ENCODE data around the gene SIGLEC12.
"Not testable (repeated sequence)": the region's sequence is repeated elsewhere in the genome, so short reads cannot be mapped to it uniquely, and the experiment has no call there.

The SIGLEC12 gene

GRCh38 chr19:51467864-51468544, 33.6 kb downstream of the SIGLEC12 start:
- Histone ChIP-seq H3K4me1 (ENCODE audit: low read length) (no peaks in the 10 kb centered on the region), H4K20me1 (ENCODE audit: insufficient read depth, low read length) (no peaks in the 10 kb centered on the region), H3K9me2 (replicated peaks; ENCODE audit: insufficient read depth, low read length) (no peaks in the 10 kb centered on the region), H3K4me2 (ENCODE audit: low read depth, low read length) (no peak overlapping the region), H3K9me3 (replicated peaks; ENCODE audit: insufficient read depth, low read length) (no peaks in the 10 kb centered on the region), H3K27me3 (replicated peaks; ENCODE audit: insufficient read depth, low read length) (0 out of 2 replicates have a peak, but pooled peaks cover 3% of the 10 kb centered on the region), H2AFZ (ENCODE audit: low read length) (no peak overlapping the region), H3K79me2 (ENCODE audit: low read length) (no peaks in the 10 kb centered on the region), H3F3A (ENCODE audit: insufficient read depth, low read length) (no peaks in the 10 kb centered on the region), H3K9ac (ENCODE audit: low read length) (no peak overlapping the region), H3K36me3 (replicated peaks; ENCODE audit: insufficient read depth, low read length) (no peaks in the 10 kb centered on the region), H3K27ac (ENCODE audit: low read length) (no peak overlapping the region), H3K4me3 (ENCODE audit: low read length) (no peak overlapping the region)
- TF ChIP-seq CTCF (IDR thresholded peaks at IDR 0.05; ENCODE audit: low read length) (no peak), EZH2 (optimal IDR thresholded peaks at IDR 0.05; ENCODE audit: low read depth, low read length) (no peak), EZH2phosphoT487 (IDR thresholded peaks at IDR 0.05; ENCODE audit: low read length) (no peak)
- DNase-seq: no peak

GRCh38 chr19:51466723-51467122, 34.9 kb downstream of the SIGLEC12 start:
- TF ChIP-seq EZH2phosphoT487 (IDR thresholded peaks at IDR 0.05; ENCODE audit: low read length) (no peak), CTCF (IDR thresholded peaks at IDR 0.05; ENCODE audit: low read length) (no peak), EZH2 (optimal IDR thresholded peaks at IDR 0.05; ENCODE audit: low read depth, low read length) (no peak)
- H3K79me2 ChIP-seq (ENCODE audit: low read length): no peaks in the 10 kb centered on the region
- no peak overlapping the region for H3K9ac ChIP-seq (ENCODE audit: low read length)
- no peak overlapping the region for H2AFZ ChIP-seq (ENCODE audit: low read length)
- no peaks in the 10 kb centered on the region for H3K9me3 ChIP-seq (replicated peaks; ENCODE audit: insufficient read depth, low read length)
- H4K20me1 ChIP-seq (ENCODE audit: insufficient read depth, low read length): no peaks in the 10 kb centered on the region
- H3K4me3 ChIP-seq (ENCODE audit: low read length): no peak overlapping the region
- H3K9me2 ChIP-seq (replicated peaks; ENCODE audit: insufficient read depth, low read length): no peaks in the 10 kb centered on the region
- DNase-seq: no peak
- H3K27me3 ChIP-seq (replicated peaks; ENCODE audit: insufficient read depth, low read length): 0 out of 2 replicates have a peak, but pooled peaks cover 3% of the 10 kb centered on the region
- H3K36me3 ChIP-seq (replicated peaks; ENCODE audit: insufficient read depth, low read length): no peaks in the 10 kb centered on the region
- H3F3A ChIP-seq (ENCODE audit: insufficient read depth, low read length): no peaks in the 10 kb centered on the region
- no peaks in the 10 kb centered on the region for H3K4me1 ChIP-seq (ENCODE audit: low read length)
- H3K27ac ChIP-seq (ENCODE audit: low read length): no peak overlapping the region
- no peak overlapping the region for H3K4me2 ChIP-seq (ENCODE audit: low read depth, low read length)

- not testable (repeated sequence) for H3K9me2 ChIP-seq (replicated peaks; ENCODE audit: insufficient read depth, low read length); H3K4me2 ChIP-seq (ENCODE audit: low read depth, low read length); H3F3A ChIP-seq (ENCODE audit: insufficient read depth, low read length); H3K9ac ChIP-seq (ENCODE audit: low read length); H2AFZ ChIP-seq (ENCODE audit: low read length); H4K20me1 ChIP-seq (ENCODE audit: insufficient read depth, low read length); H3K27me3 ChIP-seq (replicated peaks; ENCODE audit: insufficient read depth, low read length); DNase-seq; H3K9me3 ChIP-seq (replicated peaks; ENCODE audit: insufficient read depth, low read length); H3K36me3 ChIP-seq (replicated peaks; ENCODE audit: insufficient read depth, low read length); H3K4me3 ChIP-seq (ENCODE audit: low read length); H3K79me2 ChIP-seq (ENCODE audit: low read length); H3K4me1 ChIP-seq (ENCODE audit: low read length); H3K27ac ChIP-seq (ENCODE audit: low read length)
These were observed 37.5 kb downstream of the SIGLEC12 start for GRCh38 chr19:51463976-51464581.

- TF ChIP-seq CTCF (IDR thresholded peaks at IDR 0.05; ENCODE audit: low read length): no peak
- no peak for TF ChIP-seq EZH2 (optimal IDR thresholded peaks at IDR 0.05; ENCODE audit: low read depth, low read length)
- TF ChIP-seq EZH2phosphoT487 (IDR thresholded peaks at IDR 0.05; ENCODE audit: low read length): no peak
- H3K27ac ChIP-seq (ENCODE audit: low read length): no peak overlapping the region
These were observed 38.9 kb downstream of the SIGLEC12 start for GRCh38 chr19:51462681-51463080.

More at GRCh38 chr19:51462681-51463080, 38.9 kb downstream of the SIGLEC12 start:
- H3K4me3 ChIP-seq (ENCODE audit: low read length): no peak overlapping the region
- H3K4me1 ChIP-seq (ENCODE audit: low read length): no peaks in the 10 kb centered on the region
- H3K9me3 ChIP-seq (replicated peaks; ENCODE audit: insufficient read depth, low read length): no peaks in the 10 kb centered on the region
- H4K20me1 ChIP-seq (ENCODE audit: insufficient read depth, low read length): no peaks in the 10 kb centered on the region
- DNase-seq: no peak
- no peaks in the 10 kb centered on the region for H3F3A ChIP-seq (ENCODE audit: insufficient read depth, low read length)
- H3K9me2 ChIP-seq (replicated peaks; ENCODE audit: insufficient read depth, low read length): no peaks in the 10 kb centered on the region
- H3K4me2 ChIP-seq (ENCODE audit: low read depth, low read length): no peak overlapping the region
- 0 out of 2 replicates have a peak, but pooled peaks cover 3% of the 10 kb centered on the region for H3K27me3 ChIP-seq (replicated peaks; ENCODE audit: insufficient read depth, low read length)
- H3K36me3 ChIP-seq (replicated peaks; ENCODE audit: insufficient read depth, low read length): no peaks in the 10 kb centered on the region
- H2AFZ ChIP-seq (ENCODE audit: low read length): no peak overlapping the region
- H3K79me2 ChIP-seq (ENCODE audit: low read length): no peaks in the 10 kb centered on the region
- H3K9ac ChIP-seq (ENCODE audit: low read length): no peak overlapping the region

All from MM.1S (cell line).